ENCODE measurements around the gene SULT1C4.

The SULT1C4 gene

GRCh38 chr2:108392029-108392428 is 14.3 kb downstream of the SULT1C4 start:
- no peak for TF ChIP-seq CTCF (IDR thresholded peaks at IDR 0.05; ENCODE audit: extremely low read depth, insufficient read depth, missing control alignments)
- in situ Hi-C loops (cut with MboI; ENCODE audit: low pct_unique_long_range_greater_than_20kb, low sequenced_read_pairs, unreplicated experiment) = loop anchor here (25.0 kb wide), 1 partner anchor 195 kb away; no protein-coding TSS in a partner anchor
- DNase-seq (ENCODE audit: low spot score) = no peak

- DNase-seq (ENCODE audit: low spot score) = no peak
- in situ Hi-C loops (cut with MboI; ENCODE audit: low pct_unique_long_range_greater_than_20kb, low sequenced_read_pairs, unreplicated experiment) = loop anchor here (25.0 kb wide), 1 partner anchor 194 kb away; no protein-coding TSS in a partner anchor
- no peak for TF ChIP-seq CTCF (IDR thresholded peaks at IDR 0.05; ENCODE audit: extremely low read depth, insufficient read depth, missing control alignments)
These were observed 15.4 kb downstream of the SULT1C4 start for GRCh38 chr2:108393197-108393596.

- in situ Hi-C loops (cut with MboI; ENCODE audit: low pct_unique_long_range_greater_than_20kb, low sequenced_read_pairs, unreplicated experiment) = loop anchor here (25.0 kb wide), 1 partner anchor 192 kb away; no protein-coding TSS in a partner anchor
- no peak for DNase-seq (ENCODE audit: low spot score)
- no peak for TF ChIP-seq CTCF (IDR thresholded peaks at IDR 0.05; ENCODE audit: extremely low read depth, insufficient read depth, missing control alignments)
These were observed 17.4 kb downstream of the SULT1C4 start for GRCh38 chr2:108395155-108395554.

GRCh38 chr2:108396845-108397244 is 19.1 kb downstream of the SULT1C4 start:
- TF ChIP-seq CTCF (IDR thresholded peaks at IDR 0.05; ENCODE audit: extremely low read depth, insufficient read depth, missing control alignments) = peak; percentile 46
- no peak for DNase-seq (ENCODE audit: low spot score)
- in situ Hi-C loops (cut with MboI; ENCODE audit: low pct_unique_long_range_greater_than_20kb, low sequenced_read_pairs, unreplicated experiment) = loop anchor here (25.0 kb wide), 1 partner anchor 190 kb away; no protein-coding TSS in a partner anchor

GRCh38 chr2:108399479-108399878 is 21.7 kb downstream of the SULT1C4 start:
- in situ Hi-C loops (cut with MboI; ENCODE audit: low pct_unique_long_range_greater_than_20kb, low sequenced_read_pairs, unreplicated experiment) = loop anchor here (25.0 kb wide), 1 partner anchor 188 kb away; no protein-coding TSS in a partner anchor
- DNase-seq (ENCODE audit: low spot score) = no peak
- TF ChIP-seq CTCF (IDR thresholded peaks at IDR 0.05; ENCODE audit: extremely low read depth, insufficient read depth, missing control alignments) = no peak

GRCh38 chr2:108401800-108402199 is 24.0 kb downstream of the SULT1C4 start:
- TF ChIP-seq CTCF (IDR thresholded peaks at IDR 0.05; ENCODE audit: extremely low read depth, insufficient read depth, missing control alignments) = no peak
- in situ Hi-C loops (cut with MboI; ENCODE audit: low pct_unique_long_range_greater_than_20kb, low sequenced_read_pairs, unreplicated experiment) = no loop called here
- DNase-seq (ENCODE audit: low spot score) = no peak

Data from GM13977 (cell line).